Endodermal cell (in vitro differentiated cells): ENCODE data around the gene MAGED1. TPM values are rescaled to one million over a fixed set of nuclear protein-coding genes. Genes with fewer than 3 reads are reported as not detected.

Experiments
- DNase-seq: peaks from one replicate; pipeline ENCODE4 v3.0.0-alpha.2; 2017
- H3K27ac ChIP-seq: 2 replicates; pipeline ENCODE4 v1.5.1; 2013; ENCODE audit warnings: mild to moderate bottlenecking, low read depth, low read length, moderate library complexity
- H3K27me3 ChIP-seq: 2 replicates; pipeline ENCODE4 v1.6.1; 2013; ENCODE audit warnings: mild to moderate bottlenecking, low read length, moderate library complexity; ENCODE audit not compliant: insufficient read depth, control insufficient read depth, poor library complexity, severe bottlenecking
- H3K36me3 ChIP-seq: 2 replicates; pipeline ENCODE4 v1.7.0; 2013; ENCODE audit warnings: mild to moderate bottlenecking, low read length, moderate library complexity; ENCODE audit not compliant: control insufficient read depth, insufficient read depth
- H3K4me1 ChIP-seq: one replicate; pipeline ENCODE4 v1.7.0; 2013; ENCODE audit warnings: low read length; ENCODE audit not compliant: control insufficient read depth, insufficient read depth
- H3K4me3 ChIP-seq: 2 replicates; pipeline ENCODE4 v1.5.1; 2013; ENCODE audit warnings: mild to moderate bottlenecking, low read length, moderate library complexity
- H3K9ac ChIP-seq: 2 replicates; pipeline ENCODE4 v1.6.1; 2013; ENCODE audit warnings: mild to moderate bottlenecking, low read length, moderate library complexity; ENCODE audit not compliant: poor library complexity, severe bottlenecking; ENCODE audit errors: extremely low read depth
- H3K9me3 ChIP-seq: 2 replicates; pipeline ENCODE4 v1.6.1; 2013; ENCODE audit warnings: mild to moderate bottlenecking, low read length, moderate library complexity; ENCODE audit not compliant: control insufficient read depth
- H3K27ac Mint-ChIP-seq: 2 replicates; pipeline ENCODE4 v1.8.0; 2020; ENCODE audit warnings: mixed read lengths
- H3K27me3 Mint-ChIP-seq: 2 replicates; pipeline ENCODE4 v1.8.0; 2021; ENCODE audit warnings: mild to moderate bottlenecking, mixed read lengths; ENCODE audit not compliant: insufficient read depth
- H3K36me3 Mint-ChIP-seq: 2 replicates; pipeline ENCODE4 v1.8.0; 2020; ENCODE audit warnings: low read depth, mixed read lengths
- H3K4me1 Mint-ChIP-seq: 2 replicates; pipeline ENCODE4 v1.8.0; 2020; ENCODE audit warnings: mixed read lengths
- H3K4me3 Mint-ChIP-seq: 2 replicates; pipeline ENCODE4 v1.8.0; 2020; ENCODE audit warnings: mild to moderate bottlenecking, moderate library complexity, mixed read lengths
- H3K9me3 Mint-ChIP-seq: 2 replicates; pipeline ENCODE4 v1.8.0; 2020; ENCODE audit warnings: mild to moderate bottlenecking, mixed read lengths
- CTCF ChIP-seq: fragments of 200-600 bp; sonication (generic); conservative IDR thresholded peaks from 2 replicates; pipeline ENCODE4 v1.5.0; 2021; ENCODE audit warnings: antibody characterized with exemption, mild to moderate bottlenecking
- WGBS, 2 experiments: methylation state at CpG; one replicate each; pipeline versions ENCODE4 v1.1.5 to v1.1.7; 2013; ENCODE audit warnings: missing lambda C conversion rate in 2 of 2, mixed read lengths in 1 of 2; ENCODE audit not compliant: insufficient coverage in 1 of 2, insufficient read length in 1 of 2; 5-methylcytosine and 5-hydroxymethylcytosine counted together
- total RNA-seq, 2 donors: library from RNA; stranded (reverse); fragmentation: NEBNext Ultra II Directional in 1 of 2; extraction: Animal tissue kit (Norgen Biotek cat#: 25700) in 1 of 2; gene quantifications; 2 replicates in 1 of 2; 3 replicates in 1 of 2; pipeline ENCODE4 v1.2.1, GENCODE V29; 2021

The MAGED1 gene
- total RNA-seq, 2 donors from 2014 or later: 344 to 419 TPM

- Mint-ChIP-seq H3K4me3 (no peak overlapping the region), H3K27me3 (no peaks in the 10 kb centered on the region), H3K36me3 (peaks cover 13% of the 10 kb centered on the region), H3K4me1 (peaks cover 5% of the 10 kb centered on the region), H3K9me3 (peaks cover 47% of the 10 kb centered on the region), H3K27ac (no peak overlapping the region)
- Histone ChIP-seq H3K36me3 (peaks cover 11% of the 10 kb centered on the region), H3K27me3 (no peaks in the 10 kb centered on the region), H3K9me3 (no peaks in the 10 kb centered on the region), H3K4me3 (no peak overlapping the region), H3K4me1 (no peaks in the 10 kb centered on the region), H3K27ac (peak overlapping the region; percentile 87), H3K9ac (no peak overlapping the region)
- TF ChIP-seq CTCF: no peak
- WGBS, 2 experiments: no CpG with 5 or more reads among the region's 1 CpG
- no peak for DNase-seq
Observed at GRCh38 chrX:51891245-51891644, 2.2 kb upstream of the MAGED1 start.

- DNase-seq: peak; percentile 42
- no peaks in the 10 kb centered on the region for H3K27me3 Mint-ChIP-seq
- H3K4me1 ChIP-seq: no peaks in the 10 kb centered on the region
Observed at GRCh38 chrX:51891821-51892551, 1.4 kb upstream of the MAGED1 start.

GRCh38 chrX:51893931-51894696, 691 bp downstream of the MAGED1 start:
- no peaks in the 10 kb centered on the region for H3K27me3 Mint-ChIP-seq
- H3K4me3 Mint-ChIP-seq: peak overlapping the region; percentile 98
- Histone ChIP-seq H3K36me3 (peaks cover 33% of the 10 kb centered on the region), H3K27ac (peak overlapping the region; percentile 86), H3K4me3 (peak overlapping the region; percentile 95), H3K9ac (peak overlapping the region; percentile 99), H3K9me3 (no peaks in the 10 kb centered on the region), H3K27me3 (no peaks in the 10 kb centered on the region), H3K4me1 (no peaks in the 10 kb centered on the region)
- peaks cover 5% of the 10 kb centered on the region for H3K4me1 Mint-ChIP-seq
- TF ChIP-seq CTCF: no peak
- peak; percentile 67 for DNase-seq
- H3K36me3 Mint-ChIP-seq: peaks cover 34% of the 10 kb centered on the region
- 0% methylated on average over 5 to 28 of the region's 32 CpGs for WGBS, 2 experiments
- H3K9me3 Mint-ChIP-seq: peaks cover 55% of the 10 kb centered on the region
- H3K27ac Mint-ChIP-seq: peak overlapping the region; percentile 97

More at GRCh38 chrX:51891821-51892551, 1.4 kb upstream of the MAGED1 start:
- peaks cover 16% of the 10 kb centered on the region for H3K36me3 Mint-ChIP-seq
- no peak overlapping the region for H3K4me3 Mint-ChIP-seq
- Histone ChIP-seq H3K36me3 (peaks cover 18% of the 10 kb centered on the region), H3K9ac (no peak overlapping the region), H3K4me3 (no peak overlapping the region), H3K9me3 (no peaks in the 10 kb centered on the region), H3K27ac (peak overlapping the region; percentile 87), H3K27me3 (no peaks in the 10 kb centered on the region)
- peaks cover 5% of the 10 kb centered on the region for H3K4me1 Mint-ChIP-seq
- WGBS, 2 experiments: 40 to 89% methylated on average over 1 to 6 of the region's 6 CpGs
- peaks cover 45% of the 10 kb centered on the region for H3K9me3 Mint-ChIP-seq
- TF ChIP-seq CTCF: no peak
- no peak overlapping the region for H3K27ac Mint-ChIP-seq
